Skin of body (tissue), 2 donors: Measurements from ENCODE around the gene SLC18A3. TPM values are rescaled to one million over a fixed set of nuclear protein-coding genes. Genes with fewer than 3 reads are reported as not detected.

Experiments used
- DNase-seq: peaks from one replicate; lab custom pipeline; 2025; lab: John Stamatoyannopoulos, UW
- total RNA-seq: library from RNA; depleted of rRNA; stranded (reverse); fragments of >200 nt; gene quantifications from one replicate; pipeline ENCODE4 v1.2.3, GENCODE V29; 2014

The SLC18A3 gene
- not detected for total RNA-seq

GRCh38 chr10:49610114-49610457, at the start of gene SLC18A3:
Gene SLC18A3, plus strand, starts transcription at chr10:49610310. Its CDS starts 431 bp downstream, at chr10:49610741.
- DNase-seq, result no peak

DNA sequence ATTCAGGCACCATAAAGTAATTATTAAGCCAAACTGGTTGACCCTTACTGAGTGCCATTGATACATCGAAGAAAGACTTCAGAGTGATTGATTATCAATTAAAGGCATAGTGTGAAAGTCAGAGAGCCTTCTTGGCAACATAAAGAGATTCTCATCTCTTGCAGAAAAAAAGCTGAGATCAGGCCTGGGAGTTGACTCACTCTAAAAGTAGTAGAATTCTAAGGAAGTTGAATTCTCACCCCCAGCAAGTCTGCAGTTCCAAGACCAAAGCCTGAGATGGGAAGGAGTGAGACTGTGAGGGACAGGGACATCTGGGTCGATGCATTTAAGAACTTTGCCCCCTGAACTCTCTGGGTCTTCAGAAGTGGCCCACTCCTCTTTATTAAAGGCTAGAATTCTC, 49.6 kb upstream of the SLC18A3 start:
- no peak for DNase-seq

DNA sequence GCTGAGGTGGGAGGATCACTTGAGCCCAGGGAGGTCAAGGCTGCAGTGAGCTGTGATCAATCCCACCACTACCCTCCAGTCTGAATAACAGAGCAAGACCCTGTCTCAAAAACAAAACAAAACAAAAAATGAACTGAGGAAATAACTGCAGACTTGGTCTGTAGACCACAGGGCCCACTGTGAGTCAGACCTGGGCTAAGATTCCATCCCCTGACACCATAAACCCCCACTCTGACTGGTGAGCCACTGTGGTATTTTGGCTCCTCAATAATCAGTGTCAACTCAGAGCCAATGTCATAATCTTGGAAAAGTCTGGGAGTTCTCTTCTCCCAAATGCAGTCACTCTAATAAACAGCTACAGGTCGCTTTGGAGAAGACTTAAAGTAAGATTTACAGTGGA, 47.2 kb upstream of the SLC18A3 start:
- DNase-seq, result no peak

DNA sequence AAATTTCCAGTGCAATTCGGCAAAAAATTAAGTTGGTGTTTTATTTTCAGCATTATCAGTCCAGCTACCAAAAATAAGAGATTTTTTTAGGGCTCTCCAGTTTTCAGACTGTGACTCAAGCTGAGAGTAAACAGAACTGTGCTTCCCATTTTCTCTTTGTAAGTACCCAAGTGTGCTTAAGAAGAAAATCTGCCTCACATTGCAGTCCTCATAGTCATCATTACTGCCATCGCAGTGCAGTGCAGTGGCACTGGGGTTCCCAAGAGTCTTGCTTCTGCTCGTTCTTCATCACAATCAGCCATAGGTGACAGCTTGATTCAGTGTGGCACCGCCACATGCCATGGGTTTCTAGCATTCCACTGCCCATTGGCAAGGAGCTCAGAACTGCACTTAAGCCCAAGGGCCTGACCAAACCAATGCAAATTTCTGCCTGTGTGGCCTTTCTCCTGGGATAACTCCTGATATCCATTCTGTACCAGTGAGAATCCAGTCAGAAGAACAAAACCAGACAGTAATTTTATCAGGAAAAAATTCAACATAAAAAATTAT, 45.6 kb upstream of the SLC18A3 start:
- DNase-seq, result no peak

GRCh38 chr10:49567810-49568209, 42.3 kb upstream of the SLC18A3 start:
- DNase-seq, result no peak

GRCh38 chr10:49568235-49568634, 41.9 kb upstream of the SLC18A3 start:
- no peak for DNase-seq

DNA sequence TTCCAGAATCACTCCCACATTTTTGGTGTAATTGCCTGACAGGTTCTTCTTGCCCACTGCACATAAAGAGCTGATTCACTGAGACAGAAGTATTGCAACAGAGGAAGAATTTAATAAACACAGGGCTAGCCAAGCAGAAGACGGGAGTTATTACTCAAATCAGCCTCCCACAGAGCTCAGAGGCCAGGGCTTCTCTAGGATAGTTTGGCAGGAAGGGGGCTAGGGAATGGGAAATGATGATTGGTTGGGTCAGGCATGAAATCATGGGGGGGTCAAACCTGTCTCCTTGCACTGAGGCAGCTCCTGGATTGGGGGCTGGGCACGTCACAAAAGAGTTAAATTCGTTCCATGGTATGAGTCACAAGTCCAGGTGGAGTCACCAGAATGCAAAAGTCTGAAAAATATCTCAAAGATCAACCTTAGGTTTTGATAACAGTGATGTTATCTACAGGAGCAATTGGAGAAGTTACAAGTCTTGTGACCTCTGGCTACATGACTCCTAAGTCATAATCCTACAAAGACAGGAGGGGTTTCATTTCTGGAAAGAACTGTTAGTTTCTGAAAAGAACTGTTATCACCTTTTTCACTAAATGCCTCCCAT, 41.0 kb upstream of the SLC18A3 start:
- DNase-seq, result no peak

DNA sequence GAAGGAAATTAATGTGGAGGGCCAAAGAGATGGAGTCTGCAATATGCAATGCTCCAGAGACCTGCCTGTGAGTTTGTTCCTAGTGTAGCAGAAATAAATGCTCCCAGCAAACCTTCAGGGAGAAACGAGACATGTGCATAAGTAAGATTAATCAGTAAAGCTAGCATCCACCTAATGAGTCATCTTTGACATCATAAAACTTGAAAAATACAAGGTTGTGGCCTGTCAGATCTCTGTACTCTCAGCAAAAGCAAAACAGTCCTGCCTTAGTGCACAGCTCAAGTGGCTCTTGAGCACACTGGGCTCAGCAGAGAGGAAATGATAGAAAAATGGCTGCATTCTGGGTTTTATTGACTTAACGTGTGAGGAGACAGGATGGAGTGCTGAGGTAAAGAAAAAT, 38.7 kb upstream of the SLC18A3 start:
- no peak for DNase-seq

GRCh38 chr10:49572594-49573114, 37.5 kb upstream of the SLC18A3 start:
- DNase-seq, result no peak

GRCh38 chr10:49575489-49576072, 34.5 kb upstream of the SLC18A3 start:
- DNase-seq, result no peak

- no peak for DNase-seq
Measured at GRCh38 chr10:49577182-49577925, 32.8 kb upstream of the SLC18A3 start.

DNA sequence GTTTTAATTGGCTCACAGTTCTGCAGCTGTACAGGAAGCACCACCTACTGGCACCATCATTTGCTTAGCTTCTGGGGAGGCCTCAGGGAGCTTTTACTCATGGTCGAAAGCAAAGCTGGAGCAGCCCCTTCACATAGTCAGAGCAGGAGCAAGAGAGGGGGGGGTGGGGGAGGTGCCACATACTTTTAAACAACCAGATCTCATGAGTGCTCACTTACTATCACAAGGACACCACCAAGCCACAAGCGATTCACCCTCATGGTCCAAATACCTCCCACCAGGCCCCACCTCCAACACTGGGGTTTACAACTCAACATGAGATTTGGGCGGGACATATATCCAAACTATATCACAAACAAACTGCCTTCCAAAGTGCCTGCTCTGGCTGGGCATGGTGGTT, 31.7 kb upstream of the SLC18A3 start:
- DNase-seq, result no peak

- no peak for DNase-seq
Measured at GRCh38 chr10:49579621-49580020, 30.5 kb upstream of the SLC18A3 start.

DNA sequence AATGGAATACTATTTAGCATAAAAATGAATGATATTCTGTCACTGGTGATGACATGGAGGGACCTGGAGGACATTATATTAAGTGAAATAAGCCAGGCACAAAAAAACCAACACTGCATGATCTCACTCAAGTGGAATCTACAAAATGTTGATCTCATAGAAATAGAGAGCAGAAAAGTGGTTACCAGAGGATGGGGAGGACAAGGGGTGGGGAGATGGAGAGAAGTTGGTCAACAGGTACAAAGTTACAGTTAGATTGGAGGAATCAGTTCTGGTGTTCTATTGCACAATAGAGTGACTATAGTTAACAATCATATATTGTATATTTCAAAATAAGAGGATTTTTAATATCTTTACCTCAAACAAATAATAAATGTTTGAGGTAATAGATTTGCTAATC, 24.7 kb upstream of the SLC18A3 start:
- DNase-seq, result no peak

DNA sequence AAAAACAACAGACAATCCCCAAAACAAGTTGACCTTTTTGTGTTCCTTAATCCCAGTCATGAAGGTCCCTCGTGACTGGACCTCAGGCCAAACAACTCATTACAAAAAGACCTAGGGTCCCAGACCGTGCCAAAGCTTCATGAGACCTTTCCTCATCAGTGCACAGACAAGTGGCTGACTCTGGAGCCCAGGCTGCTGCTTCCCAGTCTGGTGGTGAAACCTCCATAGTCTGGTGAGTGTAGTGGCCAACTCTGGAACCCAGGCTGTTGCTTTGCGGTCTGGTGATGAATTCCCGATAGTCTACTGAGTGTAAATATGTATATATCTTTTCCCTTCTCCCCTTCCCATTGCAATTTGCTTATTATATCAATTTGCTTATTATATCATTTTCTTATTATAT, 22.1 kb upstream of the SLC18A3 start:
- DNase-seq, result no peak

- no peak for DNase-seq
Measured at GRCh38 chr10:49592726-49593563, 17.2 kb upstream of the SLC18A3 start.

DNA sequence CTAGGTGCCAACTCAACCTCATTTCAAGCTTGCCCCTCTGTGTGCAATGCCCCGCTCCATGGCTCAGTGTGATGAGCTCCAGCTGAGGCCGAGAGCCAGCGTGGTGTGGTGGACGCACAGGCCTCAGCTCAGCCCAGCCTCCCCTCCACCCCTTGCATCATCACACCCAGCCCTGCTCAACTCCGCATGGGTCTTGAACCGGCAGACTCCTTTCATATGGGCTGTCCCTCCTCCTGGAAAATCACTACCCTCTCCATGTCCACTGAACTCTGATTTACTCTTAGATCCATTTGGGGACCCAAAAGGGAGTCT, 16.6 kb upstream of the SLC18A3 start:
- DNase-seq, result no peak

GRCh38 chr10:49593998-49594397, 16.1 kb upstream of the SLC18A3 start:
- no peak for DNase-seq

DNA sequence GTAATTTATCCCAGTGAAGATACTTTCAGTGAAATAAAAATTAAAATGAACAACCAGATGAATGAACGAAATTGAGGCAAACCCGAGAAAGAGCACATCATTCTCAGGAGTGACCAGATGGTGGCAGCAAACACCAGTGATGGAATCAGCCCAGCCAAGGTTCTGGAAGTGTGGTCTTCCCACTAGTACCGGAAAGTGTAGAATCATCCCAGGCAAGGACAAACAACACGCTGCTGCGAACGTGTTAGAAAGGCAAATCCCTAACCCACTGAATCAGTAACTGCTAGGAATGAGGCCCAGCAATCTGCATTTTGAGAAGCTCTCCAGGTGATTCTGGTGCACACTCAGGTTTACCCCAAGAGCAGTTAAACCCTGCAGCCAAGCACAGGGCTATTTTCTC, 15.5 kb upstream of the SLC18A3 start:
- no peak for DNase-seq

GRCh38 chr10:49595003-49595712, 15.0 kb upstream of the SLC18A3 start:
- no peak for DNase-seq
